Measurements from ENCODE around the gene C15orf39. TPM values are rescaled to one million over a fixed set of nuclear protein-coding genes. Genes with fewer than 3 reads are reported as not detected.

C15orf39 gene
- total RNA-seq, 1 donor from 2014 or later, result 44.5 TPM

- DNase-seq (ENCODE audit: extremely low spot score, unreplicated experiment), result no peak
- peaks cover 34% of the 10 kb centered on the region for H3K4me1 Mint-ChIP-seq (ENCODE audit: unreplicated experiment)
- H3K4me3 Mint-ChIP-seq, result peak overlapping the region; percentile 8
- H3K27me3 Mint-ChIP-seq, result no peaks in the 10 kb centered on the region
- TF ChIP-seq CTCF (conservative IDR thresholded peaks at IDR 0.05), result no peak
- H3K36me3 Mint-ChIP-seq, result no peaks in the 10 kb centered on the region
- H3K9me3 Mint-ChIP-seq, result no peaks in the 10 kb centered on the region
- H3K27ac Mint-ChIP-seq, result peak overlapping the region; percentile 31
Measured at GRCh38 chr15:75176396-75176761, 25.3 kb upstream of the C15orf39 start.

DNA sequence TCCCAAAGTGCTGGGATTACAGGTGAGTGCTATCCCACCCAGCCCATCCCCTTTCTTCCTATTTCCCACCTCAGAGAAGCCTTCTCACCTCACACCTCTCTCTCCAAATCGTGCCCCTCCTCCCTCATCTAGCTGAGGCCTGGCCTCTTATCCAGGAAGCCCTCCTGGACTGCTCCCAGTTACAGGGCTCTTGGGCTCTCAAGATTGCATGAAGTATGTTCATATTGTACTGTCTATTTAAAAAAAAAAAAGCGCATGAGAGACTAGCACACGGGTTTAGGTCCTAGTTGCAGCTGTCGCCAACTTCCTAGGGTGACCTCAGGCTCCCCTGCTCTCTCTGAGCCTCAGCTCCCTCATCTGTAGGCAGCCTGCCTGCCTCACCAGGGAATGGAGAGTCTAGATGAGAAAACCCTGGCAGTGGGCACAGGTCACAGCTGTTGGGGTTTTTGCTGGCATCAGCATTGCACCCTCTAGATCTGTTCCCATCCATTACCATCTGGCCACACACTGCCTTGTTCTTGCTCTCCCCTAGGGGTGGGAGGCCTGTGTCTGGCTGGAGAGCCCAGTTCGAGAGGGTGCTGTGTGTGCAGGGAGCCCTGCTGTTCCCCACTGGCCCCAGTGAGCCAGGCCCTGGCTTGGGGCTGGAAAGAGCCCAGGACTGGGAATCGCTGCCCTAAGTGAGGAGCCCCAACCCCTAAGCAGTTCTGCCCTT, 24.2 kb upstream of the C15orf39 start:
- Mint-ChIP-seq H3K9me3 (no peaks in the 10 kb centered on the region), H3K27ac (no peak overlapping the region), H3K36me3 (no peaks in the 10 kb centered on the region), H3K27me3 (no peaks in the 10 kb centered on the region), H3K4me3 (no peak overlapping the region), H3K4me1 (ENCODE audit: unreplicated experiment) (peaks cover 42% of the 10 kb centered on the region)
- TF ChIP-seq CTCF (conservative IDR thresholded peaks at IDR 0.05), result no peak
- no peak for DNase-seq (ENCODE audit: extremely low spot score, unreplicated experiment)

DNA sequence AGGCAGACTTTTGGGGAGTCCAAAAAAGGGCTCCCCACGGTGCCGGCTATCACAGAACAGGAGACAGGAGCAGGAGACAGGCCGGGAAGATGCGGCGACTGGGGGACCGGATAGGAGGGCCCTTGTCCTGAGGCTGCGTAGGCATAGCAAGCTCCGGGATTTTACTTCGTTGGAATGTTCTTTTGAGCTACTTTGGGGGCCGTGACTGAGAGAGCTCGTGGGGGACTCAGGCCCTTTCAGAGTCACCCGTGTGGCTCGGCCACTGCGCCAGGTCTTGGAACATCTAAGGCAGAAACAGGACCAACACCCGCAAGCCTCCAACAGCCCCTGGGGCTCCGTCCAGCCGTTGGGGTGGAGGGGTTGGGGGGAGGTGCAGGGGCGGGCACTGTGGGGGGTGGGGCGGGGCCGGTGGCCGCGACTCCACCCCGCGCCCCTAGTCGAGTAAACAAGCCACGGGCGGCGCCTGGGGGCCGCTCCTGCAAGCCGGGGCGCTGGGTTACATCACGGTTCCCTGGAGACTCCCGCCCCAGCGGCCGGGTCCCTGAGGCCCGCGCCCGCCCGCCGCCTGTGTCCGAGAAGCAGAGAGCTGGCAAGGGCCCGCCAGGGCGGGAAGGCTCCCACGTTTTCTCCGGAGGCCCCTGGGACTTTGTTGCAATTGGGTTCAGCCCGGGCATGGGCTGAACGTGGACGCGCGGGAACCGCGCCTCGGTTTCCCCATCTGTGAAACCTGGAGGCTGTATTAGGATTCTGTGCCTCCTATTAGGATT, 23.3 kb upstream of the C15orf39 start:
- Mint-ChIP-seq H3K4me1 (ENCODE audit: unreplicated experiment) (peaks cover 44% of the 10 kb centered on the region), H3K4me3 (peak overlapping the region; percentile 72), H3K27ac (no peak overlapping the region), H3K36me3 (no peaks in the 10 kb centered on the region), H3K27me3 (no peaks in the 10 kb centered on the region), H3K9me3 (no peaks in the 10 kb centered on the region)
- no peak for DNase-seq (ENCODE audit: extremely low spot score, unreplicated experiment)
- TF ChIP-seq CTCF (conservative IDR thresholded peaks at IDR 0.05), result no peak

DNA sequence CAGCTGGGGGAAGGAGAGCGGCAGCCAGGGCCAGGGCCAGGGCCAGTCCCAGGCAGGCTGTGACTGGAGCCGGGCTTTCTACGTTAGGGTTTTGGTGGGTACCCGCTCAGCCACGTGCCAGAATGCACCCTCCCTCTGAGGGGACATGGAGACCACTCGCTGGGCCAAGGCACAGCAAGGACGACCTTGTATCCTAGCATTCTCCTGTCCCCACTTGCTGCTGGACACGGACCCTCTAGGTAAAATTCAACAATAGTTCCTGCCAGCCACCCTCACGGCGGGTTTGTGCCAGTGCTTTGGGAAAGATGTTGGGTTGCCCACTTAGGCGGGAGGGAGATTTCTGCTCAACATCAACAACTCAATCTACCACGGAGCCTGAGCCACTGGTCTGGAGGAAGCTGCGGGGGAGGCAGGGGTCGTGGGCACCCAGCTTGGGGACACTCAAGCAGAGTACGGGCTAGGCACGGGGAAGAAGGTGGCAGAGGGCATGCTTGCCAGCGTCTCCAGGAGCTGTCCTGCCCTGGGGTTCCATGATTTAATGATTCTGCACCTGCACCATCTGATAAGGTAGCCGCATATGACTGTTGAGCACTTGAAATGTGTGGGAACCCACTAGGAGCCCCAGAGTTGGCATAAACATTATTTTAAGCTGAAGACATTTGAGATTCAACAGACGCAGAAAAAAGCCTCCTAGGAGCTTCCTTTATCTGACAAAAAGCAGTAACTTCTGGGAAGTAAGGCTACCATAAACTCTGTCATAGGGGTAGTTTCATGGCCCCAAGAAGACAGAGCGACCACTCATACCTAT, 22.5 kb upstream of the C15orf39 start:
- H3K27me3 Mint-ChIP-seq, result no peaks in the 10 kb centered on the region
- H3K4me1 Mint-ChIP-seq (ENCODE audit: unreplicated experiment), result peaks cover 44% of the 10 kb centered on the region
- peak overlapping the region; percentile 60 for H3K4me3 Mint-ChIP-seq
- no peaks in the 10 kb centered on the region for H3K9me3 Mint-ChIP-seq
- no peaks in the 10 kb centered on the region for H3K36me3 Mint-ChIP-seq
- TF ChIP-seq CTCF (conservative IDR thresholded peaks at IDR 0.05), result no peak
- DNase-seq (ENCODE audit: extremely low spot score, unreplicated experiment), result no peak
- peak overlapping the region; percentile 23 for H3K27ac Mint-ChIP-seq

DNA sequence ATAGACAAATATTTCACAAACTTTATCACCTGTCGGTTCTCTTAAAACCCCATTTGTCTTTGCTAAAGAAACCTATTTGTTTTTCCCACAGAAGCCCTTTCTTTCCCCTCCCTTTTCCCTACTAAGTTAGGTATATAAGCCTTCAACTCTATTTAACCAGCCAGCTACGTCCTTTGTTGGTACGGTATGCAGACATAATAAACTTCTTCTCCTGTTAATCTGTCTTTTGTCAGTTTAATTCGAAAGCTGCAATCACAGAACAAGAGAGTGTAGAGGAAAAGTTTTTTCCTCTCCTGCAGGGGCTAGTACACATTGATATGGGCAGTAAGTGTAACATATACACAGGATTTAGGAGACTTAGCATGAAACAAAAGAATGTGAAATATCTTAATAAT, 21.9 kb upstream of the C15orf39 start:
- Mint-ChIP-seq H3K9me3 (no peaks in the 10 kb centered on the region), H3K36me3 (no peaks in the 10 kb centered on the region), H3K27me3 (no peaks in the 10 kb centered on the region), H3K4me3 (no peak overlapping the region), H3K27ac (peak overlapping the region; percentile 26), H3K4me1 (ENCODE audit: unreplicated experiment) (peaks cover 44% of the 10 kb centered on the region)
- no peak for TF ChIP-seq CTCF (conservative IDR thresholded peaks at IDR 0.05)
- DNase-seq (ENCODE audit: extremely low spot score, unreplicated experiment), result no peak

Data from type B pancreatic cell (in vitro differentiated cells).